GM18507 (cell line): Measurements from ENCODE around the gene CNN2.
A peak's percentile ranks its signal among the peaks of the same experiment; 100 is the strongest.

Source experiments
- DNase-seq: peaks from one replicate; pipeline ENCODE4 v3.0.0; 2011; ENCODE audit warnings: low read depth; ENCODE audit not compliant: insufficient read length; ENCODE audit errors: extremely low spot score
- FAIRE-seq: peaks from 2 replicates; lab custom pipeline; 2011; peaks lifted over from hg19 to GRCh38; lab: Jason Lieb, UNC

The CNN2 gene

DNA sequence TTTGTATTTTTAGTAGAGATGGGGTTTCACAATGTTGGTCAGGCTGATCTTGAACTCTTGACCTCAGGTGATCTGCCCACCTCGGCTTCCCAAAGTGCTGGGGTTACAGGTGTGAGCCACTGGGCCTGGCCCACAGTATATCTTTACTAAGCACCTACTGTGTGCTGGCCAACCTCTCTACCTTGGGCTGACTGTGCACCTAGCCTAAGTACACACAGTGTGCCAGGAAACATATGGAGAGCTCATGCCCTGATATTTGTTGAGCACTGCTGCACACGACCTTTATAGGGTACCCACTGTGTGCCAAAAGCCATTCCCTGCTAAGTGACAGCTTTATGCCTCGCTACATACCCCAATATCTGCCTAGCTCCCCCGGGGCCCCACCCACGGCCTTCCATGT lies 34.3 kb downstream of the CNN2 start:
- FAIRE-seq = no peak
- DNase-seq = no peak

DNA sequence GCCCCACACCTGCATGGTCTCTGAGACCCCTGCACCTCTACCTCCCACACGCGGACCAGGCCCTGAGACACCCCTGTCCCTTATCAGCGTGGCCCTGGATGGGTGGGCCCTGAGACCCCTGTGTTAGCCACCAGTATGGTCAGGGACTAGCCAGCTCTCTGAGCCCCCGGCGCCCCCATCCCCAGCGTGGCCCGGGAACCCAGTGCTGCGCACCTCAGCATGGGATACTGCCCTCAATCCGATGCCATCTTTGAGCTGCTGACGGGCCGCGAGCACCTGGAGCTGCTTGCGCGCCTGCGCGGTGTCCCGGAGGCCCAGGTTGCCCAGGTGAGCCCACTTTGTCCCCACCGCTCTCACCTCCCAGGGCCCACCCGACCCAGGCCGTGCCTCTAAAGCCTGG lies 35.6 kb downstream of the CNN2 start:
- FAIRE-seq (no peak), DNase-seq (no peak)

GRCh38 chr19:1062387-1063029 lies 36.1 kb downstream of the CNN2 start:
- FAIRE-seq (no peak), DNase-seq (no peak)

DNA sequence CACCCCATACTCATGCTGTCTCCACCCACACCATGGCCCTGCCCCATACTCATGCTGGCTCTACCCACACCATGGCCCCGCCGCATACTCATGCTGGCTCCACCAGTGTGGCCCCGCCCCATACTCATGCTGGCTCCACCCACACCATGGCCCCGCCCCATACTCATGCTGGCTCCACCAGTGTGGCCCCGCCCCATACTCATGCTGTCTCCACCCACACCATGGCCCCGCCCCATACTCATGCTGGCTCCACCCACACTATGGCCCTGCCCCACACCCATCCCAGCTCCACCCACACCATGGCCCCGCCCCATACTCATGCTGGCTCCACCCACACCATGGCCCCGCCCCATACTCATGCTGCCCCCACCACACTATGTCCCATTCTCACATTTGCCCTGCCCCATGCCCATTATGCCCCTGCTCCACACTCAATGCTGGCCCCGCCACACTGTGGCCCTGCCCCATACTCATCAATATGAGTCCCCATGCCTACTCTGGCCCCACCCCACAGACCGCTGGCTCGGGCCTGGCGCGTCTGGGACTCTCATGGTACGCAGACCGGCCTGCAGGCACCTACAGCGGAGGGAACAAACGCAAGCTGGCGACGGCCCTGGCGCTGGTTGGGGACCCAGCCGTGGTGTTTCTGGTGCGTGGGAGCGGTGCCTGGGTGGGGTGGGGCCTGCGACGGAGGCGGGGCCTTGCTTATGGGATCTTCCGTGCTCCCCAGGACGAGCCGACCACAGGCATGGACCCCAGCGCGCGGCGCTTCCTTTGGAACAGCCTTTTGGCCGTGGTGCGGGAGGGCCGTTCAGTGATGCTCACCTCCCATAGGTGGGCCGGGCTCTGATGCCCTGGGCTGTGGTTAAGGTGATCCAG lies 36.9 kb downstream of the CNN2 start:
- peak; percentile 74 for FAIRE-seq
- DNase-seq = no peak

DNA sequence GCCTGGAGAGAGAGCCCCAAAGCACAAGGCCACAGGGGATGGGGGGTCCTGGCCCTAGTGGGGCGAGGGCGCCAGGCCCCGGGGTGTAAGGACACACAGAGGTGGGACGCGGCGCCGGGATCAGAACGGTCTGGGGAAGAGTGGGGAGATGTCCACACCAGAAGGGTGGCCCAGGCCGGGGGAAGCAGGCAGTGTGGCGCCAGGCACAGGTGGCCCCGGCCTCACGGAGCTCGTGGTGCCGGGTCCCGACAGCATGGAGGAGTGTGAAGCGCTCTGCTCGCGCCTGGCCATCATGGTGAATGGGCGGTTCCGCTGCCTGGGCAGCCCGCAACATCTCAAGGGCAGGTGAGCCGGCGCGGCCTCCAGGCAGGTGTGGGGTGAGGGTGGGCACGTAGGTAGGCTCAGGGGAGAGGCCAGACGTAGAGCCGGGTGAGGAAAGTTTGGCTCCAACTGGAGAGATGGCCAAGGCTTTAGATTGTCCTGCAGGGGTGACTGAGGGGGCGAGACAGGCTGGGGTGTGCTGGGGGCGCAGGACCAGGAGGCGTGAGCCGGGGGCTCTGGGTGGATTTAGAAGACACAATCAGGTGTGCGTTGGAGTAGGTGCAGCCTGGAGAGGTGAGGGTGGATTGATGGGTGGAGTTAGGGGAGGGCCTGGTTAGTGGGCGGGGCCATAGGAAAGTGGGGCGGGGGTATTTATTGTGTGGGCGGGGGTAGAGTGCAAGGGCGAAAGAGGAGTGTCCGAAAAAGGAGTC lies 37.7 kb downstream of the CNN2 start:
- FAIRE-seq = no peak
- DNase-seq = no peak

- FAIRE-seq = peak; percentile 78
- DNase-seq = peak; percentile 52
Observed at GRCh38 chr19:1064661-1065605, 38.5 kb downstream of the CNN2 start.

- DNase-seq (no peak), FAIRE-seq (no peak)
Observed at GRCh38 chr19:1065606-1066109, 39.2 kb downstream of the CNN2 start.

- DNase-seq (no peak), FAIRE-seq (no peak)
Observed at GRCh38 chr19:1066251-1066747, 39.9 kb downstream of the CNN2 start.

DNA sequence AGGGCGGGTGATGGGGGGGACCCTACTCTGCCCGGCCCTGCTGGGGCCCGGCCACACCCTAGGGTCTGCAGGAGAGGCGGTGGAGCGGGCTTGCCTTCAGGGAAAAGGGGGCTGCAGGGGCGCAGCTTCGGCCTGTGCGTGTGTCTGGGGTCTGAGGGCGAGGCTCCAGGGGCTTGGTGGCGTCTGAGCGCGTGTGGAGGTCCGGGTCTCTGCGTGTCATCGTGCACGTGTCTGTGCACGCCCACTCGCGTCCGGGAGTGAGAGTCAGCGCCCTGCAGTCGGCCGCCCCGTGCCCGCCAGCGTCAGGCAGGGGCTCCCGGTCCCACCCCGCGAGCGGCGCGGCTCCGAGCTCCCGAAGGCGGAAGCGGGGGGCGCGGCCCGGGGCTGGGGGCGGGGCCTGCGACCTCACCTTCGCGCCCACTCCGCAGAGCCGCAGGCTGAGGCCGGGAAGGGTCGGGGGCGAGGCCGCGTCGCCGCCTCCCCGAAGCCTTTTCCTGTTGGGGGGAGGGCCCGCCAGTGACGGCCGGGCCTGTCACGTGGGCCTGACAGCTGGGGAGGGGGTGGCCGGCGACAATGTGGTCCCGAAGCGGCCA lies 40.4 kb downstream of the CNN2 start, which contains the start of gene ARHGAP45:
TSS of gene ARHGAP45 (plus strand) at position 420 of the 593 bp plus-strand sequence. CDS start 239 bp downstream, outside the sequence.
- peak; percentile 81 for FAIRE-seq

DNA sequence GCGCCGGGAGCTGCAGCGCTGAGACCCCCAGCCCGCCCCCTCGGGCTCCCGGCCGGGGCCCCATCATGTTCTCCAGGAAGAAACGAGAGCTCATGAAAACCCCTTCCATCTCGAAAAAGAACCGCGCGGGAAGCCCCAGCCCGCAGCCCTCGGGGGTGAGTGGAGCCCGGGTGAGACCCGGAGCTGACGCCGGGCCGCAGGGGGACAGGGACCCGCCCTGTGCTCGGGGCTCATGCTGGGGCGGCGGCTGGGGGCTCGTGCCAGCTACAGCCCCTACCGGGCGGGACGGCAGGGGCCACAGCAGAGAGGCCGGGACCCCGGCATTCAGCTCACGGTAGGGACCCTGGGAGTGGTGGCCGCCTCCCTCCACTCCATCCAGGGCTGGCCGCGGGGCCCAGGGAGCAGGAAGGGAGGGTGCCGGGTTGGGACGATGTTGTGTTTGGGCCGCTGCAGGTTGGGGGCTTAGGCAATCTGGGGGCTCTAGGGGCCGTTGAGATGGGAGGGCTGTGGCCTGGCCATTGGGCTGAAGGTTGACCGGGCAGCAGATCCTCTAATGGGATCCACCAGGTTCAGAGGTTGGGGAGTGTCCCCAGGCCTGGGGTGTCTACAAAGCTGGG lies 41.0 kb downstream of the CNN2 start:
- DNase-seq (no peak), FAIRE-seq (no peak)

More for the DNA sequence above, 40.4 kb downstream of the CNN2 start, which contains the start of gene ARHGAP45:
- peak; percentile 62 for DNase-seq

GRCh38 chr19:1068009-1069001 lies 41.9 kb downstream of the CNN2 start:
- DNase-seq (no peak), FAIRE-seq (peak; percentile 88)

DNA sequence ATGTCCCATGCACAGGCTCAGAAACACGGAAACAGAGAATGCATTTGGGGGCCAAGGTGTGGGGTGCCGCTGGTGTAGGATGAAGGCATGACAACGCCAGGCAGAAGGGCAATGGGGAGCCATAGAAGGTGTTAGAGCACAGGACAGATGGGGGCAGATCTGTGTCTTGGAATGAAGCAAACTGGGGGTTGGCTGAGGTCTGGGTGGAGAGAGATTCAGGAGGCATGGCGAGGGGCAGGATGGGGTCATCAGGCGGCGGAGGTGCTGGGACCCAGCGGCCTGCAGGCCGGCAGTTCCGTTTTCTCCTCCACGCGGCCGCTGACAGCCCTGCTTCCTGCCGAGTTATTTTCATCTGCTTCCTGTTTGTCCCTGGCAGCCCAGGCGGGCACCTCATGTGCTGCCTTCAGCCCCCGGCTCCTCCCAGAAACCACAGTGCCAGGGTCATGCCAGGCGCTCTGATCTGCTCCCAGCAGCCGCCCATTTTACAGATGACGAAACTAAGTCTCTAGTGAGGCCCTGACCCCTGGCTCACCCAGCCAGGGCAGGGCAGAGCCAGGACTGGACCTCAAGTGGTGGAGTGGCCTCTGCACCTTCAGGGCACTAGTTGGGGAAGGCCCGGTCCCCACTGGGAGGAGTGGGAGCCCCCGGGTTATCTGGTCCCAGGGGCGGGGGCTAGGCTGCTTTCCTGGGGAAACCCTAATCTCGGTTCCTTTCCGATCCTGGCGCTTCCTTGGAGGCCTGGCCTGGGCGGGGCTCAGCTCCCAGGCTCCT lies 42.8 kb downstream of the CNN2 start:
- DNase-seq = no peak
- peak; percentile 88 for FAIRE-seq

GRCh38 chr19:1070576-1070930 lies 44.1 kb downstream of the CNN2 start:
- DNase-seq (no peak), FAIRE-seq (no peak)

DNA sequence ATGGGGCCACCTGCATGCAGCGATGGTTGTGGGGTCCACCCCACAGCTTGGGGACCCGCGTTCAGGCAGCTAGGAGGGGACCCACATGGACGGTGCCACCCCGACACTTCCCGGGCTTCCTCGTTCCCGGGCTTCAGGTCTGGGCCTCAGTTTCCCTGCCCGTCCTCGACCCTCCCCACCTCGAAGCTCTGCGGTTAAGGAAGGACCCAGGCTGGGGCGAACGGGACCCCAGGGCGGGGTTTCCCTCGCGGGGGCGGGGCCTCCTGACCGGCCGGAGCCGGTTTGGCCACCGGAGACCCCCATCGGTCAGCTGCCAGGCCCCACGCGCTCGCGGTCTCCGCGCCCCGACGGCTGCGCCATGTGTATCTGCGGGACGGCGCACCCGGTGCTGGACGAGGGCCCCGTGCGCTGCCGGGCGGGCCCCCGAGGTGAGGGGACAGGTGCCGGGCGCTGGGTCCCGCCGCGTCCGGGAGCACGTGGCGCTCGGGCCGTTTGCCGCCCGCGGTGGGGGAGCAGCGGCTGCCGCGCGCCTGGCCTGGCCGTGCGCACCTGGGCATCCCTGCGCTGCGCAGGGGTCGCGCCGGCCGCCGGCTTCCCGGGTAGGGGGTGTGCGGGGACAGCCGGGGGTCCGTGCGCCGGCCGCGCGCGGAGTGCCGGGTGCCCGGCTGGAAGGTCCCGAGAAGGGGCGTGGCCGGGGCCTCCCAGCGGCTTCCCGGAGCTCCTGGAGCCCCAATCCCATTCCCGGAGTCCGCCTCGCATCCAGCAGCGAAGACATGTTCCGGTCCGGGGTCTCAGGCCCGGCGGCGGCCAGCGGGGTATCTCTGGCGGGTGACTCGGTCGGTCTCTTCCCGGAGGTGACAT lies 44.8 kb downstream of the CNN2 start:
- no peak for DNase-seq
- FAIRE-seq = no peak

- DNase-seq (no peak), FAIRE-seq (no peak)
Observed at GRCh38 chr19:1072371-1073015, 46.1 kb downstream of the CNN2 start.
